ENCODE data around the gene NELL2.

NELL2 gene

GRCh38 chr12:44459569-44459968, 416.5 kb downstream of the NELL2 start:
- H4K20me1 ChIP-seq (ENCODE audit: control insufficient read depth, insufficient read depth, low read depth, low read length) = no peaks in the 10 kb centered on the region
- H3K4me3 ChIP-seq (ENCODE audit: low read length) = no peak overlapping the region
- H3K27me3 ChIP-seq (ENCODE audit: control insufficient read depth, low read length) = no peaks in the 10 kb centered on the region
- H3K9me2 ChIP-seq (replicated peaks; ENCODE audit: control insufficient read depth, low read length) = no peaks in the 10 kb centered on the region
- H3K9me3 ChIP-seq (ENCODE audit: control insufficient read depth, insufficient read depth, low read length) = no peaks in the 10 kb centered on the region
- H3K79me2 ChIP-seq (ENCODE audit: control insufficient read depth, low read length) = no peaks in the 10 kb centered on the region
- no peak overlapping the region for H3K27ac ChIP-seq (ENCODE audit: low read depth, low read length)
- H3K36me3 ChIP-seq (ENCODE audit: control insufficient read depth, low read length) = no peaks in the 10 kb centered on the region
- TF ChIP-seq CTCF (IDR thresholded peaks at IDR 0.05; ENCODE audit: low read depth, low read length, poor library complexity, severe bottlenecking) = no peak
- no peak for TF ChIP-seq EZH2phosphoT487 (IDR thresholded peaks at IDR 0.05; ENCODE audit: borderline replicate concordance, low read length)
- H3F3A ChIP-seq (ENCODE audit: control insufficient read depth, insufficient read depth) = no peaks in the 10 kb centered on the region
- no peaks in the 10 kb centered on the region for H3K4me1 ChIP-seq (ENCODE audit: control insufficient read depth, low read length)
- no peak overlapping the region for H3K4me2 ChIP-seq (ENCODE audit: low read length)

All from DOHH2 (cell line).